NCI-H2196 (cell line): ENCODE results near the gene WWOX.

ENCODE experiments used
- DNase-seq: peaks from one replicate; lab custom pipeline; 2025; ENCODE audit not compliant: unreplicated experiment; lab: John Stamatoyannopoulos, UW

The WWOX gene

DNA sequence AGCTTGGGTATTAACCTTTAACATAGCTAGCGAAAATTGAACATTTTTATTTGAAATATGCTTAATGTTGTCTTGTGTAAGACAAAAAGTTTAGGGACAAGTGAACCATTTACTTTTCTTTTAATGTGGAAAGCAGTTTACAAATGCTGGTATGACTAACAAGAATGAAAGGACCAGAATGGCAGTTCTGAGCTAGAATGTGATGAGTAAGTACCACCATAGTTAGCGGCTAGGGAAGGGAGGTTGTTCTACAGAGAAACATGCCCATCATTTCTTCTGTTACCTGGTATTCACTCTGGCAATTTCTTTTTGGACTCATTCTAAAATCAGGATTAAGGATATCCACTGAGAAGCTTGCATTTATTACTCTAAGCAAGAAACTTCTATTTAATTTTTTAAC lies 121.1 kb downstream of the WWOX start:
- no peak for DNase-seq

DNA sequence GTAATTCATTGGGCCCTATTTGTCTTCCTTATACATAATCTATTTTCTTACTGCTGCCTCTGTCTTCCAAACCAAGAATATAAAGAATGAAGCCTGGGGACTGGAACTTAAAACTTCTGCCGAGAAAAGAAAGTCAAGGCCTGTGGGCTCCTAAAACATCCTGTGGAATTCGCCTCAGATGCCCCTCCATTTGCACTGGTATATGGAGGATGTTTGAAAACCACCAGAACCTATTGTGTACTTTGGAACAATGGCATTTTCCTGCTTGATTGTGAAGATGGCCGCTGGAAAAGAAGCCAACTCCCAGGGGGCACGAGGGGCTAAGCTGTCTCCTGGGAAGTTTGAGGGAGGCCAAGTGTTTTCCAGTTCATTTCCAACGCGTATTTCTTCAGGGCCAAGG lies 122.4 kb downstream of the WWOX start:
- no peak for DNase-seq

DNA sequence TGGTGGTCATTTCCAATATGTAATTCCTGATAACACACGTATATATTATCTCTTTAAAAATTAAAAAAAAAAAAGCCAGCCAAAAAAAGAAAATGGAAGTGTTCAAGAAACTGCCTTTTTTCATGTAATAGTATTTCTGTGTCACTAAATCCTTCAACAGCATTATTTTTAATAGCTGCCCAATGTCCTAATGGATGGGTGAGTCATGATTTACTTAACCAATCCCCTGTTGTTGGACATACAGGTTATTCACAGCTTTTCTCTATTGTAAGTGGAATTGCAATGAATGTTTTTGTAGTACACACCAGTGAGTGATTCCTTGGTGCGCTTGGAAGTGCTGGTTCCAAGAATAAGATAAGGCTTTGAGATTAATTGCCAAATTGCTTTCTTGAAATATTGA lies 124.9 kb downstream of the WWOX start:
- DNase-seq = no peak

DNA sequence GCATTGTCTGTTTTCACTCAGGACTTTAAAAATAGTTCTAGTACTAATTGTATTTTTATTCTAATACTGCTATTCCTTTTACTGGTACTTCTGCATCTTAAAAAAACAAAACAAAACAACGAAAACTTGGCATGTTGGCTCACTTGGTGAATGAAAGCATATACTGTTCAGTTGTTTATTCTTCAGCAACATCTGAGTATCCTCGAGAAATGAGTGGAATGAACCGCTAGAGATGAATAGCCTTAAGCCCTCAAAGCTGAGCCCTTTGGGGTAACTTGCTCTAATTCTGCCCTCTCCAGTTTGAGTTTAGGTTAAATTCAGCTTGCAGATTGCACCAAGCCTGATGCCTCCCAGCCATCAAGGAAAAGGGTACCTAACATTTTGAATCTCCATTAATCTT lies 126.5 kb downstream of the WWOX start:
- no peak for DNase-seq

DNA sequence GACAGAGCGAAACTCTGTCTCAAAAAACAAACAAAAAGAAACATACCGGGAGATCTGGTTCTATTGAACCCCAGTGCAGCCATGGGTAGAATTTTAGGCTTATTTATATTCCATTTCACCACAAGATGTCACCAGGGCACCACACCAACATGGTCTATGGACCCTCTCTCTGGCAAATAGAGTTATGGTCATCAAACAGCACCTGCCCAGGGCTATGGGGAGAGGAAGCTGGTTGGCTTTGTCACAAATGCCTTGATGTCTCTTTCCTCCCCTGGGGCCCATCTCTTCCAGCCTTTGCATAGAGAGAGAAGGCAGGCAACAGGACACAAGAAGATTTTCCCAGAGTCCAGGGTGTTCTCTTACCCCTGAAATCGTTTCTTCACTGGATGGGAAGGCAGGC lies 128.4 kb downstream of the WWOX start:
- DNase-seq = no peak

DNA sequence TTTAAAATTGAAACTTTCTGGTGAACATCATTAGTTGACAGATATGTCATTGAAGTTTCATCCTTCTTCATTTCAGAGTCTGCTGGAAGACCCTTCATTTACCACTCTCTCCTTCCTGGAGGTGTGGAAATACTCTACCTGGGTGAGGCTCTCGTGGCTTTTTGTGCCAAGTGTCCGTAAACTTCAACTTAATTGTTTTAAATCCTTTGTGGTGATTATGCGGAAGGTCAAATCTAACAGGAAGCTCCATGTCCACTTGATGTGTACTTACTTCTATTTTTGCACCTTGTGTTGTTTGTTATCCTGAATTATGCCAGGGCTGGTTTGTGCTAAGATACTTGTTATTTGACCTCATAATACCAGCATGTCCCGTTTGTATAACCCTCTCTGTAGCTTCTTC lies 129.2 kb downstream of the WWOX start:
- DNase-seq = no peak

DNA sequence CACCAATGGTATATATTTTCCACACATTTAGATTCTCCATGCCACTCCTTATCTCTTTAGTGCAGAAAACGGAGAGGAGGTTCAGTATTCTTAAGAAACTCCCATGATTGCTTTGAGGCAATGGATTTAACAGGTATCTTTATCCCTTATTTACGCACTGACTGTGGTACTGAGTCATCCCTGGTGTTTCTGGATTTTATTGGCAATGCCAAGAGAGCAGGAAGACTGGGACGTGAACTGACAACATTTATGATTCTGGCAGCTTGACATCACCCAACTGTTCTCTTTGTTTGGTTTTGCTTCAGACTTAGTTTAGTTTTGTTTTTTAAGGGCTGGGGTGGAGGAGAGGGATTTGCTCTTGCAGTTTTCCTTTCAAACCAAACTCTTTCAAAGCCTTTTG lies 131.4 kb downstream of the WWOX start:
- DNase-seq = peak; percentile 7

DNA sequence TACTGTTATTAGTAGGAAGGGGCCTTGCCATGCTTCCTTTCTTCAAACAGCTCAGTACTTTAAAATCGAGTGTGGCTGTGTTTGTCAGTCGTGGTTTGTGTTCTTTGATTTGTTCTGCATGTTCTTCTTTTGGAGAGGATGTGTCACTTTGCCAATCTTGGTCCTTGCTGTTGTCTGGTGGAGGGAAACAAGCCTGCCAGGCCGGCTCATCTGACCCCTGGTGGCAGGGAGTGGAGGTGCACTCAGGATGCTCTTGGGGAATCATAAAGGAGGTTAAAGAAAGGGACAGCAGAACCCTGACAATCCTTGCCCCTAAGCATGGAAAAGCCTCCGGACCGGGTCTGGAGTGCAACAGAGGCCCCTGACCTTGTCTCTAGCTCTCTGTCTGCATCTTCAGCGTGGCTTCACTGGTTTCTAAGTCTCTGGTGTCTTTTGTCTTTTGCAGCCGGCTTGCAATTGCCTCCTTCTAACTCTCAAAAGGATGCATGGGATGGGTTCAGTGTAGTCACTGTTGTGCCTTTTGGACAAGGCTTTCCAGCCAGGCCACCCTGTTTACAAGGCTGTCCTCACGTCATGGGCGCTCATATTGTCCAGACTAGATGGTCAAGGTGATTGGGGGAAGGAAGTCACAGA lies 135.8 kb downstream of the WWOX start:
- peak; percentile 27 for DNase-seq

DNA sequence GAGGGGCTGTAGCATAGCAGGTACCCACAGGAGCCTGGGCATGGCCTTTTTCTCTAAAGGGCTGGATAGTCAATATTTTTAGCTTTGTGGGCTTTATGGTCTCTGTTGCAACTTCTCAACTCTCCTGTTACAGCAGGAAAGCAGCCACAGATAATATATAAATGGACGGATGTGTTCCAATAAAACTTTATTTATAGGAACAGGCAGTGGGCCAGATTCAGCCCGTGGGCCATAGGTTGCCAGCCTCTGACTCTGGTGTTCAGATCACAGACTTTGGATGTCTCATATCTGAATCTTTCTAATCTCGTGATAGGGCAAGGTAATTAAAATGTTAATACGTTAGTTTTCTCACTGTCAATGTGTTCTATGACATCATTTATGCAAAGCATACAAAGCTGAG lies 136.4 kb downstream of the WWOX start:
- DNase-seq = no peak

DNA sequence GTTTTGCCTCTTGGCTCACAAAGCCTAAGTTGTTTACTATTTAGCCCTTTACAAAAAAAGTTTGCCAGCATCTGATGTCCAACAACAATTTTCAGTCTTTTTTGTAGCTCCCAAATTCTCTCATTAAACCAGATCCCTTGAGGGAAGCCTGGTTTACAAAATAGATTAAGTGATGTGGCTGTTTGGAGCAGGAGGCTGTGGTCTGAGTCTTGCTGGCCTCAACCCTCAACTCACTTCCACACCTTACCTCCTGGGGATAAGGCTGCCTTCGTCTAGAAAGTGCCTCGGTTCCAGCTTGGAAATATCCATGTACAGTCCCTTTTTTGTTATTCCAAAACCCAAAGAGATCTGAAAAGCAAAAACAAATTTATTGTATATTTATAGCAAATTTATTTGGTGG lies 138.4 kb downstream of the WWOX start:
- DNase-seq = no peak

DNA sequence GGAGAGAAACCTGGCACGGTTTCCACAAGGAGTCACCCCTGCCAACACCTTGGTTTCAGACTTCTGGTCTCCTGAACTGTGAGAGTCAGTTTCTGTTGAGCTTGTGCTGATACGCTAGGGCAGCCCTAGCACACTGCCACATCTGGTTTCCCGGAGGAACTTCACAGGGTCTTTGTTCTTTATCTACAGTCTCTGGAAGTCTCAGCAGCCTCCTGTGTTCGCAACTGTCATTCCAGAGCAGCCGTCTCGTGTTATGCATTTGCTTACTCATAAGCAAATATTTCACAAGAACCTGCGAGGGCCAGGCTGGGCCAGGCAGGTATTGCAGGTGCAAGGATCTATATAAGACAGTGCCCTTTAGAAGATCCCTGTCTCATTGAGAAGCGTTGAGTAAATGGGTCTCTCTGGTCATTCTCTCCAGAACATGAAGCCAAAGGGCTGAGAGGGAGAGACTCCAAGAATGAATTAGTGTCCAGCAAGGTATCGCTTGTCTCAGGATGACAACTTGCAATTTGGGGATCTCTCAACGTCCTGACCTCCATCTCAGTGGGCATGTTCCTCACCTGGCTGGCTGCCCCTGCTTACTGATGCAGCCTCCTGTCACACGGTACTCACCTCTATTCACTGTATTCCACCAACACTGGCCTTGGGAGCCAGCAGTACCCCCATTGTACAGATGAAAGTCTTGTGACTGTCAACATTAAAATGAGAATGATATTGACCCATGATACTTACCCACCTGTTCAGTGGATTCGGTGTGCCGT lies 141.2 kb downstream of the WWOX start:
- no peak for DNase-seq

DNA sequence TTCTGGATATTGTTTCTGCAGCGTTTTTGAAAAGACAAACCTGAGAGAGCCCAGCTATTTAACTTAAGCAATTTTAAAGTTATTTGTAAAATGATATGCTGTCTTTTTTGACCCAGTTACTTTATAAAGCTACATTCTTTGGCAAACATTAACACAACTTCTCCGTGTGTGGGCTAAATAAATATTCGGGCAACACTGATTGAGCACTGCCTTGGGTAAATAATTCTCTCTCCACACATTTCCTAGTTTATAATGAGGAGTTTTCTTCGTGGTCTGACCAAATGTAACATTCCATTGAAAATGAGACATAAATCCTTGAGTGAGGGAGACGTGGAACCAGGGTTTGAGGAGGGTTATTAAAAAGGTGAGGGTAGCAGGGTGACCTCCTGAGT lies 142.8 kb downstream of the WWOX start:
- no peak for DNase-seq

DNA sequence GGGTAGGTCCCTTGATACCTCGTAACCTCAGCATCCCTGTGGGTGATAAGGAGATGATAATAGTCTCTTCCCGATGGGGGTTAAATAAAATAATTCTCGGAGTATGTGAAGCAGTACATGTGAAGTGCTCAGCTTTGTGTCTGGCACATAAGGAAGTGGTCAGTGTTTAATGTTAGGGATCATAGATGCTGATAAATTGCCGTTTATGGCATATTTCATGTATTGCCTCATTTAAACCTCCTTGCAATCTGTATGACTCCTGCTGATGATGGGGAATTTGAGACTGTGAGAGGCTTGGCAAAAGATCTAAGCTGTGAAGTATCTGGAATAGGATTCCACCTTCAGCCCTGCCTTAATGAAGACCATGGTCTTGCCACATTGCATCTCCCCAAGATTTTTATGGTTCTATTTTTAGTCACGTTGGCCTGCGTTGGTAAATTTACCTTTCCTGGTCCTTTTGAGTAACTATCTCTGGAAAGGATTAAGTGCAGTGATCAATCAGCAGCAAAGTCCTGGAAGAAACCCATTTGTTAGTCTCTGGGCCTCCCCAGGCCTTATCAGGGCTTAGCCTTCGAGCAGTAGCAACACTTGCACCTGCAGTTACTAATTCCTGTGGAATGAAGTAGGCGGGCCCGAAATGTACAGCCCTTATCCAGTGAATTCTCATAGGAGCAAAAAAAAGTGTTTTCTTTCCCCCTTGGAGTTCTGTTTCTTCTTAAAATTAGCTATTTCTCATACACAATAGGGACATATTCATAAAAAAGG lies 144.9 kb downstream of the WWOX start:
- no peak for DNase-seq

DNA sequence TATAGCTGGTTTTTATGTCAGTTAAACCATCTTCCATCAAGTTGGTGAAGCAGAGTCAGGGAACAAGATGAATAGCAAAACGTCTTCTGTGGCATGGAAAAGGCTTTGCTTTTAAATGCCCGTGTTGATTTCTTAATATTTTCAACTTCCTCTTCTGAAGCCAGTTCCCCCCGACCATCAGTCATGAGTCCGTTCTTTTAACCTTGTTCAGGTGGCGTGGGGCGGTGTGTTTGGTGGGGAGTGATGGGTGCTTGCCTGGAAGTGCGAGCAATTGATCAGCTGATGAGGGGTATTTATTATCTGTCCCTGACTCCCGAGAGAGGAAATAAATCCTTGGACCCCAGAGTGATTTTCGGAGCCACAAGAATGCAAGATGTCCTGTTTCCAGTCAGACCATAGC lies 147.1 kb downstream of the WWOX start:
- DNase-seq = no peak

DNA sequence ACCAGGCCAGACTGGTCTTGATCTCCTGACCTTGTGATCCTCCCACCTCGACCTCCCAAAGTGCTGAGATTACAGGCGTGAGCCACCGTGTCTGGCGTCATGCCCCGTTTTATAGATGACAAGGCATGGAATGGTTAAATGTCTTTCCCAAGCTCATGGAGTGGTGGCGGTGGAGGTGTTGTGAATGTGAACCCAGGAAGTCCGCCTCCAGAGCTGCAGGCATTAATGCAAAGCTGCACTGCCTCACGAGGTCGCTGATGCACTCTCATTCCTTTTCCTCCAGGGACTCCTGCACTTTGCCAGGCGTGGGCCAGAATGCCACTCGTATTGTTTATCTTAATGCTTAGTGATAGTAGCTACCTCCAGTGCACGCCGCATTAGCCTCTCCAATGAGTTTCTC lies 149.6 kb downstream of the WWOX start:
- no peak for DNase-seq

DNA sequence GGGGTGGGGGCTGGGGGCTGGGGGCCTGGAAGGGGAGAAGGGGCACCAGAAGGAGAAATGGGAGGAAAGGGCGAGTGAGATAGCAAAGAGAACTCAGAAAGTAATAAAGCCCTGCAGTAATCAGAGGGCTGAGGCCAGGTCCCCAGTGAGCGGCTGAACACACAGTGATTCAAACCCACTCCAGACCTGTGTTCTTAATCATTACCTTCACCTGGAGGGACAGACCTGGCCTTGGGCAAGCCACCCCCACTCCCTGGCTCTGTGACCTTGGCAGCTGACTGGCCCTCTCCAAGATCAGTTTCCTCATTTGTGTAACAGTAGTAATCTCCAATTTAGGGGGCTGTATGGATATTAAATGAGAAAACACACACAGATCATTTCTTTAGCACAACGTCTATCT lies 150.4 kb downstream of the WWOX start:
- DNase-seq = no peak

DNA sequence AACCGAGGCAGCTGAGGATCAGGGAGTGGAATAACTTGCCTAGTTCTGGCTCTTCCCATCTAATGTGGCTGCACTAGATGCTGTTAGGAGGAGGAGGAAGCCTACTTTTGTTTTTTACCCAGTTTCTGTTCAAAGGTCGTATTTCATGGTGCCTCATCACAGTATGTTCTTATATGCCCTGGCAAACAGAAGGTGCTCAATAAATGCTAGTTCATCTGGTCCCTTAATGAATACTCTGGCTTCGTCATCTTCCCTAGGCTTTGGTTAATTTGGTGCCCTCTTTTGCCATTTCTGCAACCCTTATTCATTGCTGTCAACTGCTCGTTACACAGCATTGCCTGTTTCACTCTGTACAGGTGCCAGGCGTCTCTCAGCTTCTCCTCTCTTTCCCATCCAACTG lies 151.7 kb downstream of the WWOX start:
- DNase-seq = no peak

DNA sequence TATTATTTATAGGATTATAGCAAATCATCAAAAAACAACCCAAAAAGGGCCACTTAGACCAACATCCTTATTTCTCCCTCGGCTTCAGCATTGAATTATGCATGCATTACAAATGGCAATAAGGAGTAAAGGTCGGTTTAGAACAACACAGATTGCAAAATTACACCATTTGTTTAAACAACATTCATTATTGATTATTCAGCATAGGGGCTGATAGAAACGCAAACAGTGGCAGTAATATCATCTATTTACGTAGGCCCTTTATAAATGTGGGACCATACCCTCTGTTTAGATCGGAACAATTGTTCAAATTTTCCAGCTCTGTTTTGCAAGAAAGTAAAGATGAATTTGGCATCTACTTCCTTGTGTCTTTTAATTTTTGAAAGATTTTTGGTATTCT lies 153.3 kb downstream of the WWOX start:
- DNase-seq = no peak

DNA sequence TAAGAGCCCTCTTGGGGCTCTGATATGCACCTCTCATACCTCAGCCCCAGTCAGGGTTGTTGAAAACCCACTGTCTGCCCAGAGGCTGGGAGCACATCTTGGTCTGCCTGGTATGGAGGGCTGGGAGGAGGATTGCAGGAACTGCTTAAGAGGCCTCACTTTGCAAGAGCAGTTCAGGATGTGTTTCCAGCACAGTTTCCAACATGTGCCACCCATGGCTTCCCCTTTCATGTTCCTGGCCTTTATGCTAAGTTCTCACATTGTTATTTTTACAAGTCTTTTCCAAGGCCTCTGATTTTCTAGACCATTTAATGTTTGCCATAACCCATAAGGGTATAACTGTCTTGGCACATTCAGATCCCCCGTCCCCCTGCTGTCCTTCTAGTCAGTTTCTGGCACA lies 155.4 kb downstream of the WWOX start:
- DNase-seq = no peak

DNA sequence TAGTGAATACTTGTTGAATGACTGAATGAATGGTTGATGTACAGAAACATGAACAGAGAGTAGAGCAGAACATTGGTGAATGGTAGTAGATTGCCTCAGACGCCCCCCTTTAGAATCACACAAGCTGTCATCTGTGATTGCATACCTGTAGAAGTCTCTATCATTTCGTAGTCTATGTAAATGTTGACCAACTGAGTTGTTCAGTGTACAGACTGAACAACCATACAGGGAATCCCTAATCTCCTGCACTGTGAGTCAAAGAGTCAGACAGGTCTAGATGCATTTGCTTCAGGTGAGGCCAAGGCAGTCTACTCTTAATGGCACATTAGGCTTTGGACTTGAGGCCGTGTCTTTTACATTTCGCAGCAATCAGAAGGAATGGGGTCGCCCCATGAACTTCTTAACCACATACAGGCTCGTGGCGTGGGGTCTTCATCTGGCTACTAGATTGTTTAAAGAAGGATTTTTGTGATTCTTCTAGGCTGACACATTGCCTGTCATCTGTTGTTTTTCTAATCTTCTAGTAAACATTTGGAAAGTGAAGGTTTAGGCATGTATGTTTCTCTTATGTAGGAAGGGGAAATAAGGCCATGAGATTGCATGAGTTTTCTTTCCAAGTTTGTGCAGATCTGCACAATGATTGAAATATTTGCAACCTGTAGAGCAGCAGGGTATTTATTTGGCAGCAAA lies 157.4 kb downstream of the WWOX start:
- DNase-seq = no peak

DNA sequence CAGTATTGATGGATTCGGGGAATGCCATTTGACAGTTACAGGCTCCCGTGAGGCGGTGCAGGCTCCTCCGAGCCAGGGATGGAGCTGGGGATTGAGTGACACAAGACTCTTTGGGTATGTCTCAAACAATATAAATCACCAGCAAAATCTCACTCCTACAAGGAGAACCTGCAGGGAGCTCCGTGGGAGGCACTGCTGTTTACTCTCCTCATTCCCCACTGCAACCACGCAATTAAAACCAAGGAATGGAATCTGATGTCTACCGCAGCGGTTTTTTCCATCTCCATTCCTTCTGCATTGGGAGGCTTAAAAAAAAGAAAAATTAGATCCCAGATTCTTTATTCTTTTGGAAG lies 157.9 kb downstream of the WWOX start:
- no peak for DNase-seq
